Cardiac muscle cell (in vitro differentiated cells and primary cell): Measurements from ENCODE around the gene UGDH. TPM values are rescaled to one million over a fixed set of nuclear protein-coding genes. Genes with fewer than 3 reads are reported as not detected.

Source experiments
- DNase-seq, 2 donors: peaks; one replicate each; pipeline versions ENCODE4 v3.0.0 to v3.0.0-alpha.2; 2010 to 2017; ENCODE audit warnings: low read depth in 1 of 2, low spot score in 1 of 2
- H3K27ac ChIP-seq: fragments of 200-600 bp; sonication (generic); 2 replicates; pipeline ENCODE4 v1.5.1; 2016
- H3K27me3 ChIP-seq: fragments of 200-600 bp; sonication (generic); 2 replicates; pipeline ENCODE4 v1.6.0; 2016; ENCODE audit warnings: control low read depth
- H3K36me3 ChIP-seq: fragments of 200-600 bp; sonication (generic); 2 replicates; pipeline ENCODE4 v1.5.1; 2016; ENCODE audit warnings: control low read depth
- H3K4me1 ChIP-seq: fragments of 200-600 bp; sonication (generic); 2 replicates; pipeline ENCODE4 v1.8.1; 2017; ENCODE audit warnings: low read depth, mild to moderate bottlenecking, mixed run types
- H3K4me3 ChIP-seq: fragments of 200-600 bp; sonication (generic); 2 replicates; pipeline ENCODE4 v1.5.1; 2016; ENCODE audit warnings: mild to moderate bottlenecking
- H3K9me3 ChIP-seq: fragments of 200-600 bp; sonication (generic); 2 replicates; pipeline ENCODE4 v1.5.1; 2017; ENCODE audit warnings: low read depth, mild to moderate bottlenecking, control low read depth
- polyA plus RNA-seq: library from polyadenylated mRNA; unstranded; fragments of >200 nt; fragmentation: Nextera tagmentation; extraction: Ambion mirVana; gene quantifications from 2 replicates; pipeline ENCODE4 v1.2.1, GENCODE V29; 2016
- total RNA-seq: library from RNA; depleted of rRNA; stranded (reverse); fragments of >200 nt; gene quantifications from 2 replicates; pipeline ENCODE4 v1.2.3, GENCODE V29; 2016
- TF ChIP-seq, protein P1 (sequence below): IDR thresholded peaks from 2 replicates; pipeline ENCODE4 v1.5.1; 2012; ENCODE audit warnings: low read depth, mild to moderate bottlenecking, low read length

Gene UGDH
- total and polyA plus RNA-seq, 2 experiments from 2014 or later, result 26.1 to 85.6 TPM

DNA sequence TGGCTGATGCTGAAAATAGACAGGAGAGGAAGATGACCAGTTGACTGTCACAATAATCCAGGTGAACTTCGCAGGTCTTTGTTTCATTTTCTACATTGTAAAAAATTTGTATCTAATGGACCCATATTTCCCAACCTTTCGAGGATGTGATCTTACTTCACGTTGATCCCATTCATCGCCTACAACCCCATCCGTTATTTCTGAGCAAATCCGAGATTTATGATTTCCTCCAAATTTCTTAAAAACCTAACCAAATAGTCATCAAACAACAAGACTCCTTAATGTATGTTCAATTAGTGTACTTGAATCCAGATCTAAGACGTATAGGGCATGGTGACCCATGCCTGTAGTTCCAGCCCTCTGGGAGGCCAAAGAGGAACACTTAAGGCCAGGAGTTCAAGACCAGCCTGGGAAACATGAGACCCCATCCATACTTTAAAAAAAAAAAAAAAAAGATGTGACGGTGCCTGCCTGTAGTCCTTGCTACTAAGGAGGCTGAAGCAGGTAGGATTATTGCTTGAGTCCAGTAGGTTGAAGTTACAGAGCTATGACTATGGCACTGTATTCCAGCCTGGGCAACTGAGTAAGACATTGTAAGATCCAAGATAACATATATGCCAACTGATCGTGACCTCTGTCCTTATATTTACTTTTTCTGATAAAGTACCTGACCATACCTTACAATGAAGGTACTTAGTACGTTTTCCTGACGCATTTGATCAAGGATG lies 74.2 kb downstream of the UGDH start:
- H3K9me3 ChIP-seq, result no peaks in the 10 kb centered on the region
- no peak for DNase-seq
- H3K4me3 ChIP-seq, result no peak overlapping the region
- no peak overlapping the region for H3K27ac ChIP-seq
- H3K27me3 ChIP-seq, result no peaks in the 10 kb centered on the region
- peaks cover 13% of the 10 kb centered on the region for H3K4me1 ChIP-seq
- H3K36me3 ChIP-seq, result peaks cover 60% of the 10 kb centered on the region
- TF ChIP-seq, protein P1, sequence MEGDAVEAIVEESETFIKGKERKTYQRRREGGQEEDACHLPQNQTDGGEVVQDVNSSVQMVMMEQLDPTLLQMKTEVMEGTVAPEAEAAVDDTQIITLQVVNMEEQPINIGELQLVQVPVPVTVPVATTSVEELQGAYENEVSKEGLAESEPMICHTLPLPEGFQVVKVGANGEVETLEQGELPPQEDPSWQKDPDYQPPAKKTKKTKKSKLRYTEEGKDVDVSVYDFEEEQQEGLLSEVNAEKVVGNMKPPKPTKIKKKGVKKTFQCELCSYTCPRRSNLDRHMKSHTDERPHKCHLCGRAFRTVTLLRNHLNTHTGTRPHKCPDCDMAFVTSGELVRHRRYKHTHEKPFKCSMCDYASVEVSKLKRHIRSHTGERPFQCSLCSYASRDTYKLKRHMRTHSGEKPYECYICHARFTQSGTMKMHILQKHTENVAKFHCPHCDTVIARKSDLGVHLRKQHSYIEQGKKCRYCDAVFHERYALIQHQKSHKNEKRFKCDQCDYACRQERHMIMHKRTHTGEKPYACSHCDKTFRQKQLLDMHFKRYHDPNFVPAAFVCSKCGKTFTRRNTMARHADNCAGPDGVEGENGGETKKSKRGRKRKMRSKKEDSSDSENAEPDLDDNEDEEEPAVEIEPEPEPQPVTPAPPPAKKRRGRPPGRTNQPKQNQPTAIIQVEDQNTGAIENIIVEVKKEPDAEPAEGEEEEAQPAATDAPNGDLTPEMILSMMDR, result no peak

DNA sequence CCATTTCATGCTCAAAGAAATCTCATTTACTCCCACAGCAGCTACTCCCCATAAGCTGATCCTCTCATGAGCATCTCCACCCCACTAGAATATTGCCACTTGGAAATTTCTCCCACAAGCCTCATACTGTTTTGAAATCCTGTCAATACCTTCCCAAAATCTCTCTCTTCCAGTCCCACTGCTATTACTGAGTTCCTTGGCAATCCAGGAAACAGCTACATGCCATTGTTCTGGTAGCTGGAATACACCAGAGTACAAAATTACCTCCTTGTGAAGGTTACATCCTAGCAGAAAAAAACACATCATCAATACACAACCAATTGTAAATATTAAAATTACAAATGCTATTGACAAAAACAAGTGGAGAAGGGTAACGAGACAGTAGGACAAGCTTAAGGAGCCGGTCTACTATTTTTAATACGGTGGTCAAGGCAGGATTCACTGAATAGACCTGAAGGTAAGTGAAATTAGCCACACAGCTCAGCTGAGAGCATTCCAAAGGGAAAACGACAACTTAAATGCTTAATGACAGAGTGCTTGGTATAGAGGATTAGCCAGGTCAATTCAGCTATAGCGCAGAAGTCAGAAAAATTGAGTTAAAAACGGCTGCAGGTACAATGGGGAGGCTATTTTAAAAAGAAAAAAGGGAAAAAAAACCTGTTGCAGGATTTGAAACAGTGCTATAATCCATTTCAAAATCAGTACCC lies 74.9 kb downstream of the UGDH start:
- H3K27ac ChIP-seq, result no peak overlapping the region
- no peak for DNase-seq
- peaks cover 7% of the 10 kb centered on the region for H3K4me1 ChIP-seq
- peaks cover 56% of the 10 kb centered on the region for H3K36me3 ChIP-seq
- no peaks in the 10 kb centered on the region for H3K9me3 ChIP-seq
- H3K4me3 ChIP-seq, result no peak overlapping the region
- TF ChIP-seq, protein P1, result no peak
- no peaks in the 10 kb centered on the region for H3K27me3 ChIP-seq

DNA sequence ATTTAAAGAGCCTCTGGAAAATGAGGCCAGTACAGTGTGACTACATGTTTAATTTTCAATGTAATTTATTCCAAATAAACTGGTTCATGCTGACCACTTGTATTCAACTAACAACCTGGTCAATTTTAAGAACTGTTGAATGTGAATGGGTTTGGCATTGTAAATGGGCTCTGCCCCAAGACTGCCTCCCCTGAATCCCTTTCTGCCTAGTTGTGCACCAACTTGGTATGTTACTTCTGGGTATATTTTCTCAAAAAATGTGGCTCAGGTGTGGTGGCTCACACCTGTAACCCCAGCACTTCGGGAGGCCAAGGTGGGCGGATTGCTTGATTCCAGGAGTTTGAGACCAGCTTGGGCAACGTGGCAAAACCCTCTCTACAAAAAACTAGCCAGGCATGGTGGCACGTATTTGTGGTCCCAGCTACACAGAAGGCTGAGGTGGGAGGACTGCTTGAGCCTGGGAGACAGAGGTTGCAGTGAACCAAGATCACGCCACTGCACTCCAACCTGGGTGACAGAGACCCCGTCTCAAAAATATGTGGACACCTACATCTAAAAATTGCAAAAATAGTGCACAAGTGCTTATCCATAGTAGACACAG lies 75.7 kb downstream of the UGDH start:
- TF ChIP-seq, protein P1, result no peak
- Histone ChIP-seq H3K27me3 (no peaks in the 10 kb centered on the region), H3K9me3 (no peaks in the 10 kb centered on the region), H3K36me3 (peaks cover 50% of the 10 kb centered on the region), H3K4me1 (no peaks in the 10 kb centered on the region), H3K27ac (no peak overlapping the region), H3K4me3 (no peak overlapping the region)
- DNase-seq, result no peak

DNA sequence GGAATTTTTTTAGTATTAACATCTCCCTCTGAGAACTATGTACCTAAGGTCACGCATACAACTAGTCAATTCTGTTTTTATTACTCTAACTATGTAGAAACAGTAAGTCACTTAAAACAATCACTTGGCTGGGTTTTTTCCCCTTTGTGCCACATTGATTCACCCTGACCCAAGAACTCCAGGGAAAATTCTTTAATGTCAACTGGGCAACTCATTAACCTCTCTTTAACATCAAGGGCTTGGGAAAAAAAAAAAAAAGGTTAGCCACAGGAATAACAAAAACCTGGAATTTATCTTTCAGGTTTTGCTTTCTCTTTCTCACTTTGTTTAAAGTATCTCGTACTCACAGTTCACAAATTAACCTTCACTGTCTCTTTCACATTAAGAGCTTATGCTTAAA lies 76.6 kb downstream of the UGDH start:
- peaks cover 41% of the 10 kb centered on the region for H3K36me3 ChIP-seq
- H3K27me3 ChIP-seq, result no peaks in the 10 kb centered on the region
- no peaks in the 10 kb centered on the region for H3K4me1 ChIP-seq
- no peak overlapping the region for H3K4me3 ChIP-seq
- DNase-seq, result no peak
- no peaks in the 10 kb centered on the region for H3K9me3 ChIP-seq
- TF ChIP-seq, protein P1, result no peak
- peak overlapping the region; percentile 11 for H3K27ac ChIP-seq

Other genes with a start within 250 kb of the UGDH start
- gene RFC1, start 161.1 kb downstream of the UGDH start, total RNA-seq, result 24.7 and 29.5 TPM in 2 replicates
- 21.5 and 24.2 TPM in 2 replicates for gene RFC1, start 161.1 kb downstream of the UGDH start, polyA plus RNA-seq
- gene KLB, start 120.5 kb downstream of the UGDH start, total RNA-seq, result not detected in 2 replicates
- gene KLB, start 120.5 kb downstream of the UGDH start, polyA plus RNA-seq, result 0.12 TPM in 1 of 2 replicates, not detected in the other
- 1,988 and 4,130 TPM in 2 replicates for gene RPL9, start 68.5 kb downstream of the UGDH start, total RNA-seq
- 431 and 515 TPM in 2 replicates for gene RPL9, start 68.5 kb downstream of the UGDH start, polyA plus RNA-seq
- gene LIAS, start 68.4 kb downstream of the UGDH start, total RNA-seq, result 7.0 and 16.3 TPM in 2 replicates
- gene LIAS, start 68.4 kb downstream of the UGDH start, polyA plus RNA-seq, result 19.0 and 29.4 TPM in 2 replicates
- gene SMIM14, start 111.4 kb upstream of the UGDH start, total RNA-seq, result 4.5 and 5.2 TPM in 2 replicates
- gene SMIM14, start 111.4 kb upstream of the UGDH start, polyA plus RNA-seq, result 35.9 and 48.8 TPM in 2 replicates
- gene UBE2K, start 170.7 kb upstream of the UGDH start, total RNA-seq, result 12.5 and 52.5 TPM in 2 replicates
- 52.0 and 71.6 TPM in 2 replicates for gene UBE2K, start 170.7 kb upstream of the UGDH start, polyA plus RNA-seq